GM18517 (cell line): ENCODE measurements around the gene ARL15.

Experiments used
- ATAC-seq: cut with Tn5 transposase; IDR thresholded peaks from one replicate; pipeline ENCODE4 v1.9.1; 2021; ENCODE audit warnings: mild to moderate bottlenecking, moderate library complexity; ENCODE audit not compliant: unreplicated experiment

The ARL15 gene

GRCh38 chr5:54162184-54162583, 148.2 kb downstream of the ARL15 start:
- ATAC-seq: no peak

DNA sequence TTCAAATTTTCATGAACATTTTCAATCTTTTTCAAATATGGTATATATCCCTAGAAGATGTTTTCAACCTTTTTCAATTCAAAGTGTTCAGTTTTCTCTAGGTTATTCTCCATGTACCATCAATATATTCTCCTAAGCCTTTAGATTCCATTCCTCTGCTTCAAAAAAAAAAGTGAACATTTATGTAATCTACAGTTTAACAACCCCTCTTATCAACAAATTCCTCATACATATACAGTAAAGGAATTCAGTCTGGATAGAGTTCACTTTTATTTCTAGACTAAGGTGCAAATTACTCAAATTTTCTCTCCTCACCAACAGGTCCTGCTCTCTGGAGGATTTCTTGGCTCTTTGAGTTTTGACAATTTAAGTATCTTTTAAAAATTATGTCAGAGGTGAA, 150.0 kb downstream of the ARL15 start:
- no peak for ATAC-seq

DNA sequence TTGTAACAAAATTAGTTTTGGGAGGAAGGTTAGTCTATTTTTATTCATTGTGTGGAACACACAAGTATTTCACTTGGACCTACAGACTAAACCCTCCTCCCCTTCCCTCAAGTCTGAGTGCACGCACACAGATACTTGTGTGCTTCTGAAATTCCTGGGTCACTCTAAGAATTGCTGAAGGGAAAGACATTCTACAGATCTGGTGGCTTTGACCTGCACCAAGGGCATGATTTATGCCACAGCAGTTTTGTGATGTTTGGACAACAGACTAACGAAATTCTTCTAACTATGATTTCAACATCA, 150.5 kb downstream of the ARL15 start:
- no peak for ATAC-seq

DNA sequence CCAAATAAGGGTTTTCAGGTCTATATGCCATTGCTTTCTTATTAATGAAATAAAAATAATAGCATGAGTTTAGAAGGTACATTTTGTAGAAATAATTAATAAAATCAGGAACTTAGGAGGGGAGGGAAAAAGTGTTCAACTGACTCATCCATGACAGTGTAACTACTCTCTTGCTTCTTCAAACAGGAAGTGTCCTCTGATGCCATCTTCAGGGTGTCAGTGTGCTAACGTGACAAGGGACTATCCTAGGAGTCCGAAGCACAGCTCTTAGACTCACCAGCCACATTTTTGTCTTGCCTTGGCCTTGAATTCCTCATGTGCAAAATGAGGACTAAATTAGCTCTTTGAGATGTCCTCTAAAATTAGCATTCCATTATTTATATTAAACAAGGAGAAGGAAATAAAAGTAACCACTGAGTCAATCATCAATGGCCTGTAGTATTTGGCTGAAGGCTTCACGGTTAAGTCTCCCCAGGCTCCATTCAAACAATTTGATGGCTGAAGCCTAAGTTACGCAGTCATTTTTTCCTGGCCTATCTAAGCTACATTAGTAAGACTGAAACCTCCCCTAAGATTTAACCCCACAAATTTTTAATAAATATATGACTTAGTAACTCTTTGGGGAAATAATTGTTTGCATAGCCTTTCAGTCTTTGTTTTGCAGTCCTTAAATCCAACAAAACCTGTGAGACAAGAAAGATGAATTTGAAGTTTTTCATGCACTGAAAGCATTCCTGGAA, 151.1 kb downstream of the ARL15 start:
- no peak for ATAC-seq

- ATAC-seq: no peak
Observed at GRCh38 chr5:54156577-54156976, 153.8 kb downstream of the ARL15 start.

DNA sequence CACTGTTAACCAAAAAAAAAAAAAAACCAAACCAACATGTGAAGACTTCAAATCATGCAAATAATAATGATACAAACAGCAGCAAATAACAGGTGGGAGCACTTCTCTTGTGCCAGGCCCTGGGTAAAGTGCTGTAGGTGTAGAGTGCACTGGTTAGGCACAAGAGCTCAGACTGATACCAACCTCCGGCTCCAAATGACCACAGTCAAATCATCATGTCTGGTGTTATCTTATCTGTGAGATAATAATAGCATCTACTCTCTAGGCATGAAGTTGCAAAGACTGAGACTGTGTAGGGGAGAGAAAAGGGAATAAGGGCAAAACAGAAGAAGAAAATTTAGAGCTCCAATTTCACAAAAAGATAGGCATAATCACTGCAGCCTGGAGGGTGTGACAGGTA, 159.5 kb downstream of the ARL15 start:
- no peak for ATAC-seq

- ATAC-seq: no peak
Observed at GRCh38 chr5:54148858-54149257, 161.5 kb downstream of the ARL15 start.

DNA sequence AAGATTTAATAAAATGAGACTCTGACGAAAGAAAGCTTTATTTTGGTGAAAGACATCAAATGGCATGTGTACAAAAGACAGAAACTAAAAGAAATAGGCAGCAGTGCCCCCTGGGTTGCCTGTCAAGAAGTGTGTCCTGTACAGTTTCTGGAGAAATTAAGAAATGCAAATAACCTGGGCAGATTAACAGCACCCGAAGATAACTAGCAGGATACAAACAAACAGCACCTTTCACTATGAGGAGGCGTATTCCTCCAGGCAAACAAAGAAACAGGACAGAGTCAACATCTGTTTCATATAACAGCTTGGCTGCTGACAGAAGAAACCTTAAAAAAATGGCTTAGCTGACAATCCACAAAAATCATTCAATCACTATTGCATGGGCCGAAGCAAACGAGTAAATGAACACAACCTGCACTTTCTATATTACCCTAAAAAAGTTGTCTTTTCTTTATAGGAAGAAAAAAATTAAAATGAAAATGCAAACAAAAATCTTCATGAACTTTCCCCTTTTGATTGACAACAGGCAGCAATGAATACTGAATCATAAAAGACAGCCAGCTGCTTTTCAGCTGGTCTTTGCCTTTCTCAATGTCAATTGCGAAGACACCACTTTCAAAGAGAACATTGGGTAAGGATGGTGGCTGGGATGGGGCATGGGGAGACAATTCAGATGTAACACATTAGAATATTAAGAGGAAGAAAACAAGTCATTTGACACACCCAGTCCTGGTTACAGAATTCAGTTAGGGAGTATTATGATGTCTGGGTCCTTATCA, 162.1 kb downstream of the ARL15 start:
- ATAC-seq: no peak

DNA sequence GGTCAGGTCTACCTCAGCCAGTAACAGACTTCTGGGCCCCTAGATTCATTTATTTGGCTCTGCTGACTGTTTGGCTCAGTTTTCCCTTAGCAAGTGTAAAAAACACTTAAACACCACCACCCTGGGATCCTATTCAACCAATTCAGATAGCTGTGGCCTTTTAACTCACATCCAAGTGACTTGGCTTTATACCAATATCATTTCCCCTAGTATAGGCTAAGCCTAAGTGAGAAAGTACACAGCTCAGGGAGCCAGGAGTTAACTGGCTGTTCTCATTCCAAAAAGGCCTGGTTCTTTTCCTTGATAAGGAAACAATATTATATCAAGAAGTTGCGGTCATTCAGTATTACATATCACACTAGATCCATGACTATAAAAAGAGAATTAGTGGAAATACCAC, 163.5 kb downstream of the ARL15 start:
- ATAC-seq: no peak

GRCh38 chr5:54146390-54146789, 164.0 kb downstream of the ARL15 start:
- ATAC-seq: no peak

DNA sequence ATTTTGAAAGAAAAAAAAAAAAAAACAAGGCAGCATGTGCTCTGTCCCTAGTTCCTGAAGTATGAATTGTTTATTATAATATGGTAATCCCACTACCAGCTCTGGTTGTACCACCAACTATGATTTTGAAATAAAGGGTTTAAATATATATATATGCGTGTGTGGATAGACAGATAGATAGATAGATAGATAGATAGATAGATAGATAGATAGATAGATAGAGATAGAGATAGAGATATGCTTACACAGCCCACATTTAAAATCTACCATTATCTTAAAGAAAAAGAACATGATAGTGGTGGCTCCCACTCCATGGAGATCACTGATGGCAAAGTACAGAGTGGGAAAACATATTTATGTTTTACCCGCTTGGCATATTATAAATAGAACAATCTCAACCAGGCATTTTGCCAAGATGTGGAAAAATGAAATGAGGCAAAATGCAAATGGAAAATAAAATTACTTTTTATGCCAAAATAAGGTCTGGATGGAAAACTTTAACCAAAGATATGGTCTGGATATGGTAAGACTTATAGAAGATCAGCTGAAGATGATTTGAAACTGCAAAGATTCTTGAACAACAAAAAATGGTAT, 170.0 kb downstream of the ARL15 start:
- ATAC-seq: no peak

DNA sequence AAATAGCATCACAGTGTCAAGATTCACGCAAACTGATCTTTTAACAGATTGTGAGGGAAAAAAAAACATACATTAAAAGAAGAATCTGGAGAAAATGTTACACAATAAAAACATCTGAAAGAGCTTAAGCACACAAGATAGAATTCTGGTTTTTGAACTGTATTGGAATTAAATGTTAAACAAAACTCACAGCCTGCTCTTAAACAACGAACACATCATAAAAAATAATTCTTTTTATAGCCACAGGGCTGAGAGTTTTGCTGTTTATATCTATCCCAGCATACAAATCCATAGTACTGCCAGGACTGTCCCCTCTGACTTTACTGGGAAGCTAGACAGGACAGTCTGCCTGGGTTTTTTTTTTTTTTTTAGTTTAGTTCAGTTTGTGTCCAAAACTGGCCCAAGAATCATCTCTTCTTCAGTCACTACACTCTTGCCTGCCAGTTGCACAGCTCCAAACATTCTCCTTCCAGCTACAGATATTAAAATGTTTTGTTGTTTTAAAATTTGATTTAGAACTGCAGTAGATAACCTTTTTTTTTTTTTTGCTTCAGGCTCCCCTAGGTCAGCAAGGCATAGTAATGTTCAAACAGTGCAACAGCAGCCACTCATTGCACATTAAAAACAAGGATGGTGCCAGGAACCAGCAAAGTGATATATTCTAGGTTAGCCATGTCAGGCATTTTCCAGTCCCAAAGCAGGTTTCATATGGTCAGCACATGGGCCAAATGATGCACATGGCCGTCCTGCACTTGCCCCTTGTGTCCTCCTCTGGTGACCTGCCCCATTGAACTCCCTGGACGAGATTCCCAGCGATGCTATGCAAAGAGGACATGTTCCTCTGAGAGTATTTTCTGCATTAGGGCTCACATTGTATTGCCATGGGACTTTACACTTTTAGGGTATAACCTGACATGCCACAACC, 173.6 kb downstream of the ARL15 start:
- no peak for ATAC-seq

- no peak for ATAC-seq
Observed at GRCh38 chr5:54135042-54135441, 175.3 kb downstream of the ARL15 start.

DNA sequence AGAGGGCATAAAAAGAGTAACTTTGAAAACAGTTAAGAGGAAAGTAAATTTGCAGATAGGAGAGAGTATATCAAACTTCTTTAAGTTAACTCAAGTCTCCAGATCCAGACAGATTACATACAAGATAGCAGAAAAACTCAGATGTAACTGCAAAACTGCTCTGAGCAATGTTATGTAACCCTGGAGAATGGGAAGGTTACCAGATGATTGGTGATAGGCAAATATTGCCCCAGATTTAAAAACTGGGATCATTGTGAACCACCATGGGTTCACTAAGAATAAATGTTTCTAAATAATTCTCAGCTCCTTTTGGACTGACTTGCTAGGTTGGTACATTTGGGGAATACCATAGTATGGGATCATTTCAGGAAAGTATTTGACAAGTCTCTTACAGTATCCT, 176.5 kb downstream of the ARL15 start:
- no peak for ATAC-seq

DNA sequence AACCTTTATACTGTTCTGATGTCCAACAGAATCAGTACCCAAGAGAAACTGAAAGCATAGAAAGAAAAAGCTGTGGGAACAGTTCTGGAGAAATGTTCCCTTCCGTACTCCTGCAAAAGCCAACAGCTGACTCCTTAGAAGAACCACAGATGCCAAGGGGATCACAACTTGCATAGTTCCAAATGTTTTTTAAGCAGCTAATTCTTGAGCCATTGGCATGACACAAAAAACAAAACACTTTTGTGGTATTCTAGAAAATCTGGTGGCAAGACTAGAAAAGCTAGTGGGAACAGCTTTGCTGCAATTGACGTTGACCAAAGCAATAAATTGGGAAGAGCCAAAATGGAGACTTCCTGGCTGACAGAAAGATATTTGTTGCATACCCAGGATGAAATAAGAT, 189.9 kb downstream of the ARL15 start:
- no peak for ATAC-seq

- ATAC-seq: no peak
Observed at GRCh38 chr5:54117957-54118356, 192.4 kb downstream of the ARL15 start.

DNA sequence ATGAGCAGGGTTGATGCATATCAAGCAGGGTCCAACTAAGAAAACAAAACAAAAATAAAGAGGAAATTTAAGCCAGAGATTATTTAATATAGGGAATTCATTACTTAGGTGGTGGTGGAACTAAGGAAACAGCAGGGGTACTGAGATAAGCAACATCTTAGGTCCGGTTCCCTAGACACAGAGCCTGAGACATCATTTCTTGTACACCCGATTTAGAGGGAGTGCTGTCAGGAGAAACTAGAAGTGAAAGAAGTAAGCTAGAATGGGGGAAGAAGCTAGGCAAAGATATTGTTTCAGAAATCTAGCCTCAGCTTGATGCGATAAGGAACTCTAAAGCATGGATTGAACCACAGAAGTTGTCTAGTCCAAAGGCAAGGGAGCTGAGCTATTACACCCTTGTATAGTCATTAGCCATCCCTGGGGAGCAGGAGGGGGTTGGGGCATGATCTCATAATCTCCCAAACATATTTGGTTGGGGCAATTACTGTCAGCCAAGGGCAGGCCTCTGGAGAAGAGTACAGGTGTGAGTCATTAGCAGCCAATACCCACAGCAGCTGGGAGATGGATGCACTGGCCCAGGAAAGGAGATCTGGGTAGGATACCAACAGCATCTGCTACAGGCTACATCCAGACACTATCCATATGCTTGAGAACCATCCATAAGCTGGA, 194.5 kb downstream of the ARL15 start:
- no peak for ATAC-seq

GRCh38 chr5:54113060-54113459, 197.3 kb downstream of the ARL15 start:
- no peak for ATAC-seq

- no peak for ATAC-seq
Observed at GRCh38 chr5:54109626-54110330, 200.6 kb downstream of the ARL15 start.

- no peak for ATAC-seq
Observed at GRCh38 chr5:54108136-54108535, 202.2 kb downstream of the ARL15 start.
